Glomerular endothelial cell (primary cell): Measurements from ENCODE around the gene TMOD1. TPM values are rescaled to one million over a fixed set of nuclear protein-coding genes. Genes with fewer than 3 reads are reported as not detected.
"Not testable (repeated sequence)": the region's sequence is repeated elsewhere in the genome, so short reads cannot be mapped to it uniquely, and the experiment has no call there.

Source experiments
- DNase-seq: peaks from one replicate; pipeline ENCODE4 v3.0.0-alpha.2; 2011; ENCODE audit warnings: low read depth, low spot score; ENCODE audit errors: extremely low read depth
- total RNA-seq: library from RNA; depleted of rRNA; stranded (reverse); fragments of >200 nt; gene quantifications from 2 replicates; pipeline ENCODE4 v1.2.3, GENCODE V29; 2015

The TMOD1 gene
- total RNA-seq, 1 donor from 2014 or later: 5.1 TPM

DNA sequence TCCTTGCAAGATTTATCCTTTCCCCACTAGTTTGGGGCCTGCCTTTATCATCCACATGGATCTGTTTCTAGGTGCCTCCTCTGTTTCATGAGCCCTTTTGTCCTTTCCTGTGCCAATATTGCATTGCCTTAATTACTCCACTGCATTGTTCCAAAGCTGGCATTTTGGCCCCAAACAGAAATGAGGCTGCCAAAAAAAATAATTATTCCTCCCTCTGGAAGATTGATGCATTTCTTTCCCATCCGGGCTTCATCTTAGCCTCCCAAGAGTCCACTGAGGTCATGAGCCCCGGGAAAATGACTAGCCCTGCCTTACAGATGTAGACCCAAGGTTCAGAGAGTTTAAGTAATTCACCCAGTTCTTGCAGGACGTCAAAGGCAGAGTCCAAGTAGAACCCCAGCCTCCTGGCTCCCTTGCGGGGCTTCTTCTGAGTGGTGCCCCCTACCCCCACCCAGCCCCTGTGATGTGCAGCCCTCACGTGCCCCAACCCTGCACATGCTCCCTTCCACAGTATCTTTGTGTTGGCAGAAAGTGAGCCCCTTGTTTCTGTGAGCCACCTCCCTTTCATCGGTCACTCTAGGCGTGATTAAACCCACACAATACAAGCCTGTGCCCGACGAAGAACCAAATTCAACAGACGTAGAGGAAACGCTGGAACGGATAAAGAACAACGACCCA, 62.1 kb downstream of the TMOD1 start:
- DNase-seq: peak; percentile 22

DNA sequence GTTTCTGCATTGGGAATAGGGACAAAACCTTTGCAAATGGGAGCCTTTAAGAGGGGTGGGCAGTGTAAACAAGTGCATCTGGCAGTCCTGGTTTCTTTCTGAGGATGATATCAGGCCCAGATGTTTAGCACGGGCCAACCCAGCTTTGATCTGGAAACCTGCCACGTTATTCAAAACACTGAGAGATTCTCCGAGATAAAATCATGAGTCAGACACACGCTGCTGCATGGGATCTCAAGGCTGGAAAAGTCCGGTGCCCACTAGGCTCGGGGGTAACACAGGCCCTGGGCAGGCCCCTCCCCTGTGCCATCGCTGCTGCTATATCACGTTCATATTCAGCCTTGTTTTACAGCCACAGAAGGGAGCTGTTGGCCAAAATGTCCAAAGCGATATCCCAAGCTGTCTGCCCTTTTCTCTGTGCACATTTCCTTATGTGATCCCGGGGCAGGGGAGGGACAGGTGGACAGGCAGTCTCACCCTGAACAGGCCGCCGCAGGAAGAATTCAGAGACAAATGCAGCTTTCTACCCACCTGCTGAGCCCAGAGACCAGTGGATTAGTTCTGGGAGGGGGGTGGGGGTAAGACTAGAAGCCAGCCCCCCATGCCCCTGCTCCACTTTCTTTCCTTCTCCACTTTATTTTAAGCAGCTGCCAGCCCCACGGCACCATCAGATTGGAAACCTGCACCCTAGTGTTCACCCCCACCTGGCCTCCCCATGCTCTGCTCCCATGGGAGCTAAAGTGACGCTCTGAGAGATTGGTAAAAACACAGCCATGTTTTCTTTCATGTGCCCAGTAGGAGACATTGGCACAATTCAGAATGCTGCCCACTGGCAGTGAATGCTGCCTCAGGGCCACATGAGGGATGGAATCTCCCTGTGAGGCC, 63.1 kb downstream of the TMOD1 start:
- peak; percentile 44 for DNase-seq

DNA sequence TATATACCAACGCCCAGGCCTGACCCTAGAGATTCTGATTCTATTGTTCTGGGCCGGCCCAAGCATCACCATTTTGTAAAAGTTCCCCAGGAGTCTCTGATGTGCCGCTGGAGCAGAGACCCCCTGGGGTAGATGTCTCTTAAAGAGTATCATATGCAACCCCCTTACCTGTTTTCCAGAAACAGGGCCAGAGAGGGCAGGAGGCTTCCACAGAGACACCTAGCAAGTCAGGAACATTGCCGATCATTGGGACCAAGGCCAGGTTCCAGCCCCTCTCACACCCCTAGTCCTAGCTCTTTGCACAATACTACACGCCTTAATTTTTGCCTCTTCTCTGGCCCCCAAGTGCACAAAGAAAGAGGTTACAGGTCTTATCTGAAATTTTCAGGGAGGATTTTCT, 63.8 kb downstream of the TMOD1 start:
- DNase-seq: no peak

DNA sequence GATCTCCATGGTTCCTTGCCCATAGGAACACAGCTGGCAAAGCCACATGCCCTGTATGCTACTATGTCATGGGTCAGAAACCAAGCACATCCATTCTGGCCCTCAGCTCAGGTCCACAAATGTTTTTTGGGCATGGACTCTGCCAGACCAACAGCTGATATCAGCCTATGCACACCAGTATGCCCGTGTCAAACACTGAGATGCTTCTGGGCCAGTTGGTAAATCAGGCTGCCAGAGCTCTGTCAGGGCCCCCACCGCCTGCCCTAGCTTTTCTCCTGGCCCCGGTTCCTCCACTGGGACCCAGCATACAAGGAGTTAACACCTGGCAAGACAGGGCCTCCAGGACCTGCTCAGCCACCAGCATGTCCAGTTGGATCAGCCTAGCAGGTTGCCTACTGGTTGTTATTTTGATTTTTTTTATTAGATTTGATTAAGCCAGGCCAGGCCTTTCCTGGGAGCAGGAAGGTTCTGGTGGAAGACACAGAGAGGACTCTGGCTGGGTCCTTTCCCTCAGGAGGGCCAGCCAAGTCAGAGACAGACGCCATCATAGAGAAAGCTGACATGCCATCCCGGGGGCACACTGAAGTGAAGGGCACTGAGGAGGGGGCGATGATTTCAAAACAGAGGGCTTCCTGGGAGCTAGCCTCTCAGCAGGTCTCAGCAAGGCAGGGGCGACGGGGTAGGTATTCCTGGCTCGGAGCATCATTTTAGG, 65.9 kb downstream of the TMOD1 start:
- DNase-seq: no peak

DNA sequence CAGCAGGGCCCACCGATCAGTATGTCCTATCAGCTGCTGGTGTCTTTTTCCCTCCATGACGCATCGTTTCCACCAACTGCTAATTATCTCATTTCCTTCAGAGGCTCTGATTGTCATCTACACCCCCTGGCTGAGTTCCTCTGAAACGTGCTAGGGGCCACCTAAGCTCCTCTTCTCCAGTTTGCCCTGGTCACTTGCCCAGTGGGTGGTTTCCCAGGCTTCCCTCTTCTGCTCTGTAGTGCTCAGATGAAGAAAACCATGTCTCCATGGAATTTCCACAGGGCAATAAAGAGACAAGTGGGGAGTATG, 66.4 kb downstream of the TMOD1 start:
- no peak for DNase-seq

DNA sequence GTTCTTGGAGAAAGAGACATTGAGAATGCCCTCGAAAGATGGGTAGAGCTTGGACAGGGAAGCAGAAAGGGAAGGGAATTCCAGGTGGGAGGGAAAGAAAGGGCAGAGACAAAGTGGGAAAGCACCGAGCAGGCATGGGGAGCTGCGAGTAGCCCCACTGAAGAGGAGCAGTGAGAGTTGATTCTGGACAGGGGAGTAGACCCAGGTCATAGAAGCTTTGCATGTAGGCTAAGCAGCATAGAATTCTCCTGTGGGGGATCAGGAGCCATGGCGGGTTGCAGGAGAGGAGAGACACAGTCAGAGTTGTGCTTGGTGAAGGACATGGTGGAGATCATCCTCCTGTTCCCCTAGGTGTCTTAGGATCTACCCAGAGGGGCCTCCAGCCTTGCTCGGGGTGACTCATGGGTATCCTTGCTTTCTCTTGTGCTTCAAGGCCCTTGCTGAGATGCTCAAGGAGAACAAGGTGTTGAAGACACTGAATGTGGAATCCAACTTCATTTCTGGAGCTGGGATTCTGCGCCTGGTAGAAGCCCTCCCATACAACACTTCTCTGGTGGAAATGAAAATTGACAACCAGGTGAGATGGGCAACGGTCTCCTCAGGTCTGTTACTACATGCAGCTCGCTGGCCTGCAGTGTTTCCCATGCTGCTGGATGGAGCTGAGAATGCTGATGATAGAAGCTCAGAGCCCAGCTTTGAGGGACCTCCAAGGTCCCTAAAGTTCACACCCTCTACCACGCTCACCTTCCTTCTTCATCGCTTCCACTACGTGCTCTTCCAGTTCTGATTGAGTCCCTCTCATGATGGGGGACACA, 67.2 kb downstream of the TMOD1 start:
- no peak for DNase-seq

DNA sequence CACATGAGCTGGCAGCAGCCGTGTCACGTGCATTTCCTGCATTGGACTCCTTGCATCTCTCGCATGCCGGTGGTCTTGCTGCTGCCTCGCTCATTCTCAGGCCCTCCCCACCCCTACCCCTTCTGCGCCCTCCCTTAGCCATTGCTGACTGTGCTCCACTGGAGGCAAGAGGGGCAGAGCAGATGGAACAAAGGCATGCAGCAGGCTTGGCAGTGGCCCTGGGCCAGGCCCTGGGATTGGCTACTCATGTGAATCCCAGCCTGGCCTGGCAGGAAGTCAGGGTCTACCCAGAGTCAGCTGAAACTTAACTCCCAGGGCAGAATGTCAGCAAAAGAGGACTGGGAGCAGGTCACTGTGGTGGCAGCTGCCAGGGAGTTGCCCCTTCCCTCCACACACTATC, 69.4 kb downstream of the TMOD1 start:
- no peak for DNase-seq

DNA sequence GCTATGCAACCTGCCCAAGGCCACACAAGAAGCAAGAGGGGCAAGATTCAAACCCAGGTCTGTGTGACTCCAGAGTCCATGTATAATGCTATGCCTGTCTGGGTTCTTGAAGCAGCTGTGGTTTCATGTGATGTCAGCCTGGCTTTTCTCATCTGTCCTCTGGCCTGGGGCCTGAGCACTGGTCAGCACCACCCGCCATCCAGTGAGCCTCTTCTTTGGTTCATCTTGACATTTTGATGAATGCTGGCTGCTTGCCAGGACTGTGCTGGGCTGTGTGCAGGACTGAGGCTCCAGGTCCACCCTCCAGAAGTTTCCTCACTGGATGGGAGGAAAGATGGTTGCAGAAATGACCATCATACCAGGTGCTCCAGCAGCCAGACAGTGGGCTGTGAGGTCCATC, 70.2 kb downstream of the TMOD1 start:
- DNase-seq: no peak

DNA sequence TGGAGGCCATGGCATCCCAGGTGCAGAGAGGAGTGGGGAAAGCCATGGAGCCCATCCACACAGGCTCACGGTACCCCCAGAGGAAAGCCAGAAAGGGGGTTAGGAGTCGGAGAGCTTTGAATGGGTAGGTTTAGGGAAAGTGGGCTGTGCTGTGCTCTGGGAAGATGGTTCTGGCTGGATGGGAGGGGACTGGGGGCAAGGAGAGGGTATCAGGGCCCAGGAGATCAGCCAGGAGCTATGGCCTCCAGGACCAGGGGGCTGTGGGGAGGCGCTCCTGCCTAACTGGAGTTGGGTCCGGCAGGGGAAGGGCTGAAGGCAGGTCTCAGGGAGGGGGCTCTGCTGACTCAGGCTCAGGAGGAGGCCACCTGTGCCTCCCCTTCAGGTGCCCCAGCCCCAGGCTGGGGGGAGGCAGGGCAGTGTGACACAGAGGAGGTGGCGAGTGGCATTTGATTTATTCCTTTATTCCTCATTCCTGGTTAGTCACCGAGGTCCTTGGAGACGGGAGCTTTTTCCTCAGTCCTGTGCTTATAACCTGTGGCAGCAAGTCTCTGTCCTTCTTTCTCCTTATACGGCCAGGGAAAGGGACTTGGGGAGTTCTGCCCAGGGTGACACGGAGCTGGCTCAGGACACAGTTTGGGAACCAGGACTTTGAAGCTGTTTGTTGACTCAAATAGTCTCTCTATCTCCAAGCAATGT, 70.9 kb downstream of the TMOD1 start:
- DNase-seq: no peak

DNA sequence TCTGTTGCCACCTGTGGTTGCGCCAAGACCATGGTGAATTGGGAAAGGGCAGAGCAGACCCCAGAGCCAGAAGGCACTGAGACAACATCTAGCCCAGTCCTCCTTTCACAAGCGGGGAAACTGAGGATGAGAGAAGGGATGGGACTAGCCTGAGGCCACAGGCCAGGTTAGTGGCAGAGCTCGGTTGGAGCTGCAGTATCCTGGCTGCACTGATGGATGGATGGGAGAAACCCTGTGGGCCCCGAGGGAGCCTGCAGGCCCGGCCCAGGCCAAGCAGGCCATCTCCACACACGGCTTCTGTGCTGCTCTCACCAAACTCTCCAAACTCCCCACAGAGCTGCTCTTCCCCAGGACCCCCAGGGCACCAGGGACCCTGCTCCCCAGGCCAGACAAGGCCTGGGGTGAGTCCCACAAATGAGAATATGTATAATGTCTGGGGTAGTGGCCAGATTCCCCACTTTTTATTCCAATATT, 71.5 kb downstream of the TMOD1 start:
- DNase-seq: no peak

DNA sequence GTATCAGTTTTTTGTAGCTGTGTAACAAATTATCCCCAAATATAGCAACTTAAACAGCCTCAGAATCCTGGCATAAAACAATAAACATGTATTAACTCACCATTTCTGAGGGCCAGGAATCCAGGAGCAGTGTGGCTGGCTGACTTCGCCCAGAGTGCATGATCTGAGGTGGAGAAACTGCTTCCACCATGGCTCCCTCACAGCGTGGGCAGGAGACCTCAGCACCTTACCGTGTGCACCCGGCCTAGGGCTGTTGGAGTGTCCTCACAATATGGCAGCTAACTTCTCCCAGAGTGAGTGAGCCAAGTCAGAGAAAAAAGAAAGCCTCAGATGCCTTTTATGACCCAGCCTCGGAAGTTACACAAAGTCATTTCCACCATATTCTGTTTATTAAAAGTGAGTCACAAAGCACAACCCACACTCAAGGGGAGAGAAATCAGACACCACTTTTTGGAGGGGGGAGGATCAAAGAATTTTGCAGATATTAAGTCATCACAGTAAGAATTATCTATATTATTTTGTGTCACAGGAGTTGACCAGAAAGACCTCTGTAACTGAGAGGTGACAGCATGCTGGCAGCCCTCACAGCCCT, 72.1 kb downstream of the TMOD1 start:
- DNase-seq: no peak

DNA sequence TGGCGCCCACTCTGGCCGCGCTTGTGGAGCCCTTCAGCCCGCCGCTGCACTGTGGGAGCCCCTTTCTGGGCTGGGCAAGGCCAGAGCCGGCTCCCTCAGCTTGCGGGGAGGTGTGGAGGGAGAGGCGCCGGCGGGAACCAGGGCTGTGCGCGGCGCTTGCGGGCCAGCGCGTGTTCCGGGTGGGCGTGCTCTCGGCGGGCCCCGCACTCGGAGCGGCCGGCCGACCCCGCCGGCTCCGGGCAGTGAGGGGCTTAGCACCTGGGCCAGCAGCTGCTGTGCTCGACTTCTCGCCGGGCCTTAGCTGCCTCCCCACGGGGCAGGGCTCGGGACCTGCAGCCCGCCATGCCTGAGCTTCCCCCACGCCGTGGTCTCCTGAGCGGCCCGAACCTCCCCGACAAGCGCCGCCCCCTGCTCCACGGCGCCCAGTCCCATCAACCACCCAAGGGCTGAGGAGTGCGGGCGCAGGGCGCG, 72.7 kb downstream of the TMOD1 start:
- DNase-seq: not testable (repeated sequence)

DNA sequence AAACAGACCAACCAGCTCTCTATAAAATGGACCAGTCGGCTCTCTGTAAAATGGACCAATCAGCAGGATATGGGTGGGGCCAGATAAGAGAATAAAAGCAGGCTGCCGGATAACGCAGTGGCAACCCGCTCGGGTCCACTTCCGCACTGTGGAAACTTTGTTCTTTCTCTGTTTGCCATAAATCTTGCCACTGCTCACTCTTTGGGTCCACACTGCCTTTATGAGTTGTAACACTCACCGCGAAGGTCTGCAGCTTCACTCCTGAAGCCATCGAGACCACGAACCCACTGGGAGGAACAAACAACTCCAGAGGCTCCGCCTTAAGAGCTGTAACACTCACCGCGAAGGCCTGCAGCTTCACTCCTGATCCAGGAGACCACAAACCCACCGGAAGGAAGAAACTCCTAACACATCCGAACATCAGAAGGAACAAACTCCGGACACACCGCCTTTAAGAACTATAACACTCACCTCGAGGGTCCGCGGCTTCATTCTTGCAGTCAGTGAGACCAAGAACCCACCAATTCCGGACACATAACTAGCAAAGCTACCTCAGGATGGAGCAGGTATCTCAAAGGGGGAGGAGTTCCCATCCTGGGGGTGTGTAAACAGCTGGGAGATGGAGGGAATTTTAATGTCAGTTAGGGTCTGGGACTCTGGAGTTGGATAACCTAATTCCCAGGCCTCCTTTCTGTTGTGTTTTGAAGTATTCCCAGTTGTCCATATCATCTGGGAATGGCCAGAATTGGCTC, 73.6 kb downstream of the TMOD1 start:
- DNase-seq: not testable (repeated sequence)

DNA sequence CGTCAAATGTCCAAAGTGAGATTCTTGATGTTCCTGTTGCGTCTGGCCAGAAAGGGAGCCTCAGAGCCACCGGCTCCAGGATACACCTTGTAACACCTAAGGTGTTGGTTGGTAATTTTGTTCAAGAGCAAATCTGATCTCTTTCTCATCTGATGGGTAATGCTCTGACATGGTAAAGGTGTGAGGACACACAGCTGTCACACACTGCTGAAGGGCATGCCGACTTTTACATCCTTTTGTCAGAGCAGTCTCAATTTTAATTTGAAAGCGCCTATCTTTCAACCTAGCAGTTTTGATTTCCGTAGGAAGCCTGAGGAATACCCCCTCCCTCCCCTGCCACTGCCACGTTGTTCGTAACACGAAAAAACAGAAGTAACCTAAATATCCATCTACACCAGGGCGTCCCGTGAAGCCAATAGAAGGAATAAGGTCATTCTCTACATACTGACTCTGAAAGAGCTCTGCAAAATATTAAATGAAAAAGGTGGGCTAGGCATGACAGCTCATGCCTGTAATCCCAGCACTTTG, 74.3 kb downstream of the TMOD1 start:
- no peak for DNase-seq

DNA sequence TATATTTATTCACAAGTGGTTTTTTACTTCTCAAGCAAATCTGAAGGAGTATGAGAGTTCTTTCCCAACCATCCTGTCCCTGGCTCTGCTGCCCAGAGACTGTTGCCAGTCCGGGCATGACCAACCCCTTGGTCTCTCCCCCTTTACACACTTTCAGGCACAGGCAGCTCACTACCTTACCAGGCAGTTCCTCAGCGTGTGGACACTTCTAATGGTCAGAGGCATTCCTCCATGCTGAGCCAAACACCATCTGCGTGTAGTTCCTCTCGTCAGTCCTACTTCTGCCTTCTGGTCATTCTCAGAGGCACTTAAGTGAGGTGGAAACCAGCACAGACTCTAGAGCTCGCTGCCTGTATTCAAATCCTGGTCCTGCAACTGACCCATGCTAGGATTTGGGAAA, 75.6 kb downstream of the TMOD1 start:
- DNase-seq: no peak

DNA sequence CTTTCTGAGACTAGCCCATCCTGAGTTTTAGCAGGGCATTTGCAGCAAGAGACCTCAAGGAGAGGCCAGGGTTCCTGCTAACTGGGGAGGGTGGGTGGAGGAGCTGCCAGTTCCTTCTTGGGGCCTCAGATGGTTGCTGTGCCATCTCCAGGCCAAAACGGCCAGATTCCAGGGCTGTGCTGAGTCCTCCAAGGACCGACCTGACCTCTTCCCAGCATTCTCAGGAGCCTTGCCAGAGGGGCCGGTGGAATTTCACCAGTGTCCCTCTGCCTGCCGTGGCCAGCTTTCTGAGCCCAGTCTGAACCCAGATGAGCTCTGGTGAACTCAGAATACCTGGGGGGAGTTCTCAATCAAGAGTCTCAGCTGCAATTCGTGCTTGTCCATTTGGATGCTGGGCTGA, 77.4 kb downstream of the TMOD1 start:
- DNase-seq: no peak

DNA sequence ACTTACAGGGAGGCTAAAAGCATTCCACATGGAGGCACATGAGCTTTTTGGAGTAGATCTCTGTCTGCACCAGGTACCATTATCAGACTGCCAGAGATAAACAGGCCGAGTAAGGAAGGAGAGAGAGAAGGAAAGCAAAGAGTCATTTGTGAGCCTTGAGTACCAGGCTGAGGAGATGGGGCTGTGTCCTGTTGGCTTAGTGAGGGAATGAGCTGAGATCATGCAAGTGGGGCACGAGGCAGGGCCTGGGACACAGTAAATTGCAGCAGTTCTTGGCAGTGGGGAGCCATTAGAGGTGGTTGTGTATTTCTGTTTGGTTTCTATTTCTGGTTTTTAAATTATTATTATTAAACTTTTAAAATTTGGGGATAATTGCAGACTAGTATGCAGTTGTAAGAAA, 78.4 kb downstream of the TMOD1 start:
- DNase-seq: no peak

DNA sequence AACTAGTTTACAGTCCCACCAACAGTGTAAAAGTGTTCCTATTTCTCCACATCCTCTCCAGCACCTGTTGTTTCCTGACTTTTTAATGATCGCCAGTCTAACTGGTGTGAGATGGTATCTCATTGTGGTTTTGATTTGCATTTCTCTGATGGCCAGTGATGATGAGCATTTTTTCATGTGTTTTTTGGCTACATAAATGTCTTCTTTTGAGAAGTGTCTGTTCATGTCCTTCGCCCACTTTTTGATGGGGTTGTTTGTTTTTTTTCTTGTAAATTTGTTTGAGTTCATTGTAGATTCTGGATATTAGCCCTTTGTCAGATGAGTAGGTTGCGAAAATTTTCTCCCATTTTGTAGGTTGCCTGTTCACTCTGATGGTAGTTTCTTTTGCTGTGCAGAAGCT, 80.1 kb downstream of the TMOD1 start:
- not testable (repeated sequence) for DNase-seq

DNA sequence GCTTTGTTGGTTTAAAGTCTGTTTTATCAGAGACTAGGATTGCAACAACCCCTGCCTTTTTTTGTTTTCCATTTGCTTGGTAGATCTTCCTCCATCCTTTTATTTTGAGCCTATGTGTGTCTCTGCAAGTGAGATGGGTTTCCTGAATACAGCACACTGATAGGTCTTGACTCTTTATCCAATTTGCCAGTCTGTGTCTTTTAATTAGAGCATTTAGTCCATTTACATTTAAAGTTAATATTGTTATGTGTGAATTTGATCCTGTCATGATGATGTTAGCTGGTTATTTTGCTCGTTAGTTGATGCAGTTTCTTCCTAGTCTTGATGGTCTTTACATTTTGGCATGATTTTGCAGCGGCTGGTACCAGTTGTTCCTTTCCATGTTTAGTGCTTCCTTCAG, 83.3 kb downstream of the TMOD1 start:
- not testable (repeated sequence) for DNase-seq
